Suppressor macrophage treated with lipopolysaccharide for 4 hours (primary cell): ENCODE data around the gene LCOR.
"Not testable (repeated sequence)": the region's sequence is repeated elsewhere in the genome, so short reads cannot be mapped to it uniquely, and the experiment has no call there.

Source experiments
- DNase-seq: peaks from one replicate; pipeline ENCODE4 v3.0.0-alpha.2; 2020

LCOR gene

GRCh38 chr10:96943161-96943560 is 111.1 kb downstream of the LCOR start:
- not testable (repeated sequence) for DNase-seq

GRCh38 chr10:96947036-96947435 is 114.9 kb downstream of the LCOR start:
- DNase-seq = no peak

- DNase-seq = no peak
Observed at GRCh38 chr10:96949039-96949683, 117.1 kb downstream of the LCOR start.

GRCh38 chr10:96951954-96952353 is 119.9 kb downstream of the LCOR start:
- no peak for DNase-seq

DNA sequence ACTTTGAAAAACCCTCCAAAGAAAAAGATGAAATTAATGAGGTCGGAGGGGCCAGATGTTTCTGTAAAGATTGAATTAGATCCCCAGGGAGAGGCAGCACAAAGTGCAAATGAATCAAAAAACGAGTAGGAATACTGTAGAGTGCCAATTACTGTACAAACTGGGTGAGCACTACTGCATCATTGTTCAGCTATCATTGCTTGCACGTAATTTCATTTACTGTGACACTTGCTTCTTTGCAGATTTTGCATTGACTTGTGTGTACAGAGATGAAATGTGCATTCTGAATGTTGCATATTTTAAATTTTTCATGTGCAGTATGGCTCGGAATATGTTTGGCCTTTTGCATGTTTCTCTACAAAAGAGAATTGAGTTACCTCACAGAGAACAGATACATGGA is 123.7 kb downstream of the LCOR start:
- no peak for DNase-seq

DNA sequence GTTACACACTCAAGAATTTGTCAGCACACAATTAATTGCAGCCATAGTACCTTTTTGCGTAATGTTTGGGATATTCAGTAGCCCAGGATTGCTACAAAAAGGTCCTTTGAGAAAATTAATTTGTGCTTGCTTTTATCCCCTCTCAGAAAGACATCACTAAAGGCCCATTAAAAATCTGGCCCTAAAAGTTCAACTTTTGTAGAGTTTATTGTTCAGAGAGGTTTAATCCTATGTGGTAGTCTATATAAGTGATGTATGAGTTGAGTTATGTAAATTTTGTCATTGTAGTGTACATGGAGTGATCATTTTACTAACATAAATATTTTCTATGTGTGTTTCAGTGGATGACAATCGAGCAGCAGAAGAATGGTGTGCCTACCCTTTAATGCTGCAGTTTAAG is 126.0 kb downstream of the LCOR start:
- no peak for DNase-seq

DNA sequence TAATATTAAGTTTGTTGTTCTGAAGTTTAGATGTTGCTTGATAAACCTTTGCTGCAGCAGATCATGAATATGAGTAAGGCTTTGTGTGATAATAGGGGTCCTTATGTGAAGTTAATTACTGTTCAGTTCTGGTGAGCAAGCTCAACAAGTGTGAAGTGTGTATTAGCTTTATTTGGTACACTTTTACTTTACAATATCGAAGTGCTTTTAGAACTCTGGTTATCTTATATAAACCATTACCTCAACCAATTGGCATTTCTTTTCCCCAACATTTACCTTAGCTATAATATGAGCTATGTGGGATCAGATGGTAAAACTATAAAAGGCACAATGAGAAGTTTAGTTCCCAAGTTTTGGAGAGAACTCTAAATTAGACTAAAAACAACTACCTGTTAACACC is 127.6 kb downstream of the LCOR start:
- DNase-seq = no peak

- DNase-seq = no peak
Observed at GRCh38 chr10:96960872-96961271, 128.8 kb downstream of the LCOR start.

DNA sequence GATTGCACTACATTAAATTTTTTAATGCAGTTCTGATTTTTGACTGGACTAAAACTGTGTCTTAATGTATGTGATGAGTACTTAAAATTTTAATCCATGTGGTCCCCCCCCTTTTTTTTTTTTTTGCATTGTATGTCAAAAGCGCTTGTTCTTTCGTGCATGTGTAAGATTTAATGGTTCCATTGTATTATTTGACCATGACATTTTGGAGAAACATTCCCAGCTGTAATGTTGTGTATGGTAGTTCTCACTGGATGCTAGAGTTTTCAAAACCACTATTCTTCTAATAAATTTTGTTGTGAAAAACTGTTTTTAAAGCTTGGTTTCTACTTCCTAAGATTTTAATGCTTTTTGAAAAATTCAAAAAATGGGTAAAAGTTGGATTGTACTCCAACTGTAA is 132.0 kb downstream of the LCOR start:
- no peak for DNase-seq

DNA sequence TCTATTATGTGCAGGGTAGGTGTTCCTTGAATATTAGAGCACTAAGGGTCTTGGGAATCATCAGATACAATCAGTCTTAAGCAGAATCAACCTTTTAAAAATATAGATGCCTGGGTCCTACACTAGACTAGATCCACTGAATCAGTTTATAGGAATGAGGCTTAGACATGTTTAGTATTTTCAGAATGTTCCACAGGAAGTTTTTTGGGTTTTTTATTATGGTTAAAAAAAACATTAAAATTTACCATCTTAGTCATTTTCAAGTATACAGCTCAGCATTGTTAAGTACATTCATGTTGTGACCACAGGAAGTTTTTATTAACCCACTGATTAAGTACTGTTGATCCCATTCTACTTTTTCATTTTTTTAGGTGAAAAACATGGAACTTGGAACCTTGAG is 135.7 kb downstream of the LCOR start:
- no peak for DNase-seq

DNA sequence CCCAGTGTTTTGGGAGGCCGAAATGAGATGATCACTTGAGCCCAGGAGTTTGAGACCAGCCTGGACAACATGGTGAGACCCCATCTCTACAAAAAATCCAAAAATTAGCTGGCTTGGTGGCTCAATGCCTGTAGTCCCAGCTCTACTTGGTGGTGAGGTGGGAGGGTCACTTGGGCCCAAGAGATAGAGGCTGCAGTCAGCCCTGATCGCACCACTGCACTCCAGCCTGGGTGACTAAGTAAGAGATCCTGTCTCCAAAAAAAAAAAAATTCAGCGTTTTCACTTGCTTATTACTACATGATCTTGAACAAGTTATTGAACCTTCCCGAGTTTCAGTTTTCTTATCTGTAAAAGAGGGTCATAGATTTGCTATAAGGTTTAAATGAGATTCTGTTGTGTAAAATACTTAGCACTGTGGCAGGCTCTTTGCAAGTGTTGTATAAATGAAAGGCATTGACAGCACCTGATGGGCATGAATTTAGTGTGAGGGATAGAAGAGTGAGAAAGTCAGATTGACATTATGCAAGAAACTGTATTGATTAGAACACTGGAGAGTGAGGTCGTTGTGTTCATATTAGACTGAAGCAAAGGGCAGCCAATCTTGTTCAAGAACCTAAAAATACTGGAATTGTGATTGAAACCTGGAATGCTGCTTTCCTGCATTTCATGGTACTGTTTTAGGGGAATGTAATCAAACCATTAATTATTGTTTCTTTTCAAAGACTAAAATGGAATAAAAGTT is 136.8 kb downstream of the LCOR start:
- DNase-seq = no peak

DNA sequence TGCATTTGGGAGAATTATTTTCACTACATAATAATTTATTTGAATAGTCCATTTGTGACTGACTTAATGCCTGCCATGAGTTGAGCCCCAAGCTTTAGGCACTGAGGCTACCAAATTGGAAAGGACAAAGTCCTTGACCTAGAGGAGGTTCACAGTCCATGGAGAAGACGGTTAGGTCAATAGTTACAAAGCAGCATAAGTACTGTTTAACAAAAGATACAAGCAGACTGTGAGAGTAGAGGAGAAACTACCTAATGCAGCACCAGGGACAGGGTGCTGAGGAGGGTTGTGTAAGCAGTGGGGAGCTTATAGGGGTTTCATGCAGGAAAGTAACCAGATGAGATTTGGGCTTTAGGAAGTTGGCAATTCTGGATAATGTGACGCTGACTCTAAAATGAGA is 139.2 kb downstream of the LCOR start:
- no peak for DNase-seq

DNA sequence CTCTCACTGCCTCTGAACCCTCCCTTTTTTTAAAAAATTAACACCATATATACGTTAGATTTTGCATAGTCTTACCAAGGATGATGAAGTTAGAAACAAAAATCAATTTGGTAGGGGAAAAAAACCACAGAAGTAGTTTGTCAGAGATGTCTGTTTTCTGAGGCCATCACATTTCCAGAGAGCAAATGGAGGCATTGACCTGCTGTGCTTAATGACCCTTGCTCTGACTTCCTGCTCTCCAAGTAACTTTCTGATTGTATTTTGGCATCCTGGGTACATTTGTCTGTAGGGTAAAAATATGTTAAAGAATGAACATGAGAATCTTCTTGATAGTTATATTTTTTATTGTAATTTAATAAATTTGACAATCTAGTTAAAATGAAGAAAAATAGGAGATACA is 140.2 kb downstream of the LCOR start:
- no peak for DNase-seq

GRCh38 chr10:96973809-96974747 is 142.0 kb downstream of the LCOR start:
- peak; percentile 23 for DNase-seq

DNA sequence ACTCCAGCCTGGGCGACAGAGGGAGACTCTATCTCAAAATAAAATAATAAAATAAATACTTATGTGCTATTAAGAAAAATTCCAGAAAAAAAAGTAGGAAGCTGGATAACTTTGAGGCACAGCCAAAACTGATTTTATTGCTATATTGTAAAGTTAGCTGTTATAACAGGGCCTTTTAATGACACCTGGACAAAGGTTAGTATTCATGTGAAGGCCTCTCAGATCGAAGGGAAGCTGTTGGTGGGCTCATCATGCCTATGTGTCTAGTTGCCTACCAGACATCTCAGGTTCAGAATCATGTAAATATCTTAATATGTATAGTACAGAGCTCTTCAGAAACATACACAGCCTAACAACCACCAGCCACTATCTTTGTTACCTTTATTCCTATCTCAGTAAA is 143.0 kb downstream of the LCOR start:
- DNase-seq = no peak

DNA sequence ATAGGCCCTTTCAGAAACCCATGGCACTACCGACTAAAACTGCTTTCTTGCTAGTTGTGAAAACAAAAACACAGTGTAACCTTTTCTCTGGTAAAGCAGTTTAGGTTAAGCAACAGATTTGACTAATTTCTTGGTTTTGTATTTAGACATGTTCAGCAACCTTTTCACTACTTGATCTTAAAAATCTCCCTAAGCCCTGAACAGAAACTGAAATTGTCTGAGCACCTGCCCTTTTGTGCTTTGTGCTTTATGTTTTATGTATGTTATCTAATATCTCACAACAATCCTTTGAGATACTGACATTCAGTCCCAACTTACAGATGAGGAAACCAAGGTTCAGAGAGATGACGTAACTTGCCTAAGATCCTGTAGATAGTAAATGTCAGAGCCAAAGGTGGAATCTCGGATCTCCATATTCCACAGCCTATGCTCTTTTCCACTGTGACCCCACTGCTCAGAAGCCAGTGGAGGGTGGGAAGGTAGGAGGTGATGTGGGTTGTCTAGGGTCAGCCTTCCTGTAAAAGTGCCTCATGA is 146.6 kb downstream of the LCOR start:
- DNase-seq = no peak

GRCh38 chr10:96982149-96982930 is 150.2 kb downstream of the LCOR start:
- no peak for DNase-seq

DNA sequence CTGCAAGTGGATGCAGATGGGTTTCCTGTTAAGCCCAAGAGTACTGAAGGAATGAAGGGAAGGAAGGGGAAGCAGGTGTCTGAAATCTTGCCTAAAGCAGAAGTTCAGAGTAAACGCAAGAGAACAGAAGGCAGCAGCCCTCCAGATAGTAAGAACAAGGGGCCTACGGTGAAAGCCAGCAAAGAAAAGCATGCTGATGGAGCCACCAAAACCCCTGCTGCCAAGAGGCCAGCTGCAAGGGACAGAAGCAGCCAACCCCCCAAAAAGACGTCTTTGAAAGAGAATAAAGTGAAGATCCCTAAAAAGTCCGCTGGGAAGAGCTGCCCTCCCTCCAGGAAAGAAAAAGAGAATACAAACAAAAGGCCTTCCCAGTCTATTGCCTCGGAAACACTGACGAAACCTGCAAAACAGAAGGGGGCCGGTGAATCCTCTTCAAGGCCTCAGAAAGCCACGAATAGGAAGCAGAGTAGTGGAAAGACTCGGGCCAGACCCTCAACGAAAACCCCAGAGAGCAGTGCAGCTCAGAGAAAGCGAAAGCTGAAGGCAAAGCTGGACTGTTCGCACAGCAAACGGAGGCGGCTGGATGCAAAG is 152.5 kb downstream of the LCOR start:
- peak; percentile 21 for DNase-seq

DNA sequence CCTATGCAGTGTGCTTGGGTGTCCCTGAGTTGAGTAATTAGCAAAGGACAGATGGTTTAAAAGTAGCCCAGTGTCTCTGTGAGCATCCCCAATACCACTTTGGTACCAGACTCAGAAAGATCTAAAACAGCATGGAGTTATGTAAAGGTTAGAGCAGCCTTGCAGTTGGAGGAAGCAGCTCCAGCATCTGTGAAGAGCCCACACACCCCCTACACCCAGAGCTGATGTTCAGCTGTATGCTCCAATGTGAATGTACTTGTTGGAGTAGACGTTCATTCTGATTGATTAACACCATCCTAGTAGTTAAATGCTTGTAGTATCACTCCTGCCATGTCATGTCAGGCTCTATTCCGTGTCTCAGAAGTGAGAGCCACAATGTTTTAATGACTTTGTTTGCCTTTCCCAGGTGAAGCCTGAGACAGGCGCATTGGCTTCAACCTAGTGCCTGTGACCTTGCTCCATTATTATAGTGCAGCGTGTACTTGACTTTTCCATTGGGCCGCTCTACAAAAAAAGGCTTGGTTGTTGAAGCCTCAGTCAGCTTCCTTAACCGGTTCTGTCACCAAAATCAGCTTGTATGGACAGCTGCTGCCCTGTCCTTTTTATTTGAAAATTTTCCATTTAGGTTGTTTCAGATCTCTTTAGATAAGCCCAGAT is 154.2 kb downstream of the LCOR start:
- DNase-seq = no peak

DNA sequence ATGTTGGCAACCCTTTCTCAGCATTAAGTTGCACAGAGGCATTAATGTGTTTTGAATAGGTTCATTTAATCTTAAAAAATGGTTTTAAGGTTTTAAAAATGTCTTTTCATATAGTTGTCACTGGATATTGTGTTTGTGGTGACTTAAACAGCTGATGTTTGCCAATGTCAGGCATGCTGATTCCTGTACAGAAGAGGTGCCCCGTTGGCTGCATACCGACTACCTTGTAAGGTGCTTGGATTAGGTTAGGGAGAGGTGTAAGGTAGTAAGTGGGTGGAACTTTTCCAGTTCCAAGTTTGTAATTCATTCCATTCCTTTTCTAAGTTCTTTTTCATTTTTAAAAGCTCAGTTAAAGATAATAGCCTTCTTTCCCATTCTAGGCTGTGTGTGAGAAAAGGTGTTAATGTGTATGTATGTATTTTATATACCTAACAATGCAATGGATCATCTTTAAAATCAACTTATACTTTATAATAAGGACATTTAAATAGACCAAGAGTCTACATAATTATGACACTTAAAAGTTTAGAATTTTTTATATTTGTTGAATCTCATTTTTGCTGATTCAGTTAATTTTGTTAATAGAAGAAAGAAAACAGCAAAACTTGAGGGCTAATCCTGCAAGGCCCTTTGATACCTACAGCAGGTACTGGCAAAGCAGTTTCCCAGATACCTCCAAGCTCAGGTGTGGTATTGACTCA is 155.2 kb downstream of the LCOR start:
- no peak for DNase-seq

DNA sequence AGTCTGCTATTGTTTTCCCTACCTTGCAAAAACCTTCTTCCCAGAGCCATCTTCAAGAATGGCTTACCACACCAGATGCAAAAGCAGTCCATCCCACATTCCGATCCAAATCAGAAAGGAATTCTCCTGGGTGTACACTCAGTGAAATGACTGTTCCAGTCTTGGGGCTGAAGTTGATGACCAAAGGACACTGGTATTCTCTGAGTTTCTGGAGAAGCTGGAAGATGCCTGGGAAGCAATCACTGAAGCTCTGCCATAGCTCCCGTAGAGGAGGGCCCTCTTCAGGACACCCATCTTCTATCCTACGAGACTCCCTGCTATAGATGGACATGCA is 155.7 kb downstream of the LCOR start:
- DNase-seq = no peak
